Mucosa of rectum (tissue), 2 donors: ENCODE measurements around the gene STARD5.

ENCODE experiments used
- H3K27ac ChIP-seq, 2 donors: one replicate each; pipeline ENCODE4 v1.7.0; 2013; ENCODE audit warnings: inconsistent platforms in 2 of 2, low read depth in 2 of 2, low read length in 2 of 2
- H3K27me3 ChIP-seq, 2 donors: one replicate each; pipeline ENCODE4 v1.7.0; 2013; ENCODE audit warnings: low read length in 2 of 2; ENCODE audit not compliant: control insufficient read depth in 2 of 2, insufficient read depth in 2 of 2
- H3K36me3 ChIP-seq, 2 donors: one replicate each; pipeline ENCODE4 v1.7.0; 2013; ENCODE audit warnings: low read length in 2 of 2; ENCODE audit not compliant: control insufficient read depth in 2 of 2, insufficient read depth in 2 of 2
- H3K4me1 ChIP-seq, 2 donors: one replicate each; pipeline ENCODE4 v1.7.0; 2013; ENCODE audit warnings: low read length in 2 of 2, mild to moderate bottlenecking in 1 of 2; ENCODE audit not compliant: control insufficient read depth in 2 of 2, insufficient read depth in 2 of 2
- H3K4me3 ChIP-seq, 2 donors: one replicate each; pipeline ENCODE4 v1.7.0; 2013; ENCODE audit warnings: low read length in 2 of 2
- H3K9ac ChIP-seq, 2 donors: one replicate each; pipeline ENCODE4 v1.7.0; 2013; ENCODE audit warnings: low read length in 2 of 2, low read depth in 1 of 2, mild to moderate bottlenecking in 1 of 2
- H3K9me3 ChIP-seq, 2 donors: one replicate each; pipeline ENCODE4 v1.7.0; 2013; ENCODE audit warnings: low read length in 2 of 2; ENCODE audit not compliant: control insufficient read depth in 2 of 2
- donor health status: healthy.
- donor health status: Normal muscosa, but diverticular disease.

STARD5 gene

GRCh38 chr15:81323944-81324881 is at the start of gene STARD5:
Gene STARD5 (minus strand): TSS chr15:81324141. CDS start chr15:81324099, 42 bp downstream.
- no peaks in the 10 kb centered on the region for H3K27me3 ChIP-seq
- H3K27ac ChIP-seq, result peak within 1 kb of the TSS; percentile 68 to 69
- peak within 1 kb of the TSS; percentile 93 to 96 for H3K4me3 ChIP-seq
- H3K36me3 ChIP-seq, result peaks cover 13 to 15% of the 10 kb centered on the region in 2 donors
- peaks cover 10 to 13% of the 10 kb centered on the region in 2 donors for H3K4me1 ChIP-seq
- peak within 1 kb of the TSS; percentile 94 to 98 for H3K9ac ChIP-seq
- H3K9me3 ChIP-seq, result no peaks in the 10 kb centered on the region

DNA sequence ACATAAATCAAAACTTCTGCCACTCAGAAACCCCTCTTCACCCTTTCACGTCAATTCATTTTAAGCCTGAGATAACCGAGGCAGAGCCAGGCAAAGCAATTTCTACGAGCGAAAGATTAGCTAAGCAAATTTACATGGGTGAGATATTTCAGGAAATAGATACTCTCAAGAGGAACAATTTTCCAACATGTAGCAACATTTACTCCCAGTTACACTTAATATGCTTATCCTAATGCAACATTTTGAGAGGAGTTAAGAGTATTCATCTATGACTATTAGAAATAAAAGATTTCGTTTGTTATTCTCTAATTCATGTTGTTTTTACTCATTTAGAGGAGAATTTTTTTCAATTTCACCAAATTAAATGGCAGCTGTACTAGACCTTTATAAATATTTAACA is 49.2 kb upstream of the STARD5 start:
- Histone ChIP-seq H3K27ac (no peak overlapping the region), H3K4me1 (no peaks in the 10 kb centered on the region), H3K9ac (no peak overlapping the region), H3K9me3 (no peaks in the 10 kb centered on the region), H3K36me3 (no peaks in the 10 kb centered on the region), H3K27me3 (no peaks in the 10 kb centered on the region), H3K4me3 (no peak overlapping the region)

DNA sequence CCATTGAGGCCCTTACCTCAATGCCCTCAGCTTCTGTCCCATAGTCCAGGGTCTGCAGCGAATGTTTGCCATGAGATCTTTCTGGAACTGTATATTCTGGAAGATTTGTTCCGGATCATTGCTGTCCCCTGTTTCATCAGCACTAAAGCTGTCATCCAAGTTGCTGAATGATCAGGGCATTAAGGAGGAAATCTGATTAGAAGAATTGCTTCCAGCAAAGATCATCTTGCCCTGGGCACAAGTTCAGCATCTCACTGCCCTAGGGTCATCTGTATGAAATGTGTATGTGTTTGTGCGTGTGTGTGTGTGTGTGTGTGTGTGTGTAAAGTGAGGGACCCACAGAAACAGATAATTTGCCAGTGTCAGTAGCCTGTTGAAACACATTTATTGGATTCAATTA is 48.6 kb upstream of the STARD5 start:
- Histone ChIP-seq H3K4me1 (no peaks in the 10 kb centered on the region), H3K9me3 (no peaks in the 10 kb centered on the region), H3K36me3 (no peaks in the 10 kb centered on the region), H3K4me3 (no peak overlapping the region), H3K9ac (no peak overlapping the region), H3K27me3 (no peaks in the 10 kb centered on the region), H3K27ac (no peak overlapping the region)

GRCh38 chr15:81363718-81364500 is 40.0 kb upstream of the STARD5 start:
- H3K9ac ChIP-seq, result no peak overlapping the region
- H3K4me1 ChIP-seq, result peaks cover 0 to 2% of the 10 kb centered on the region in 2 donors
- no peaks in the 10 kb centered on the region for H3K36me3 ChIP-seq
- H3K27me3 ChIP-seq, result no peaks in the 10 kb centered on the region
- H3K9me3 ChIP-seq, result no peaks in the 10 kb centered on the region
- H3K4me3 ChIP-seq, result no peak overlapping the region
- no peak overlapping the region for H3K27ac ChIP-seq

DNA sequence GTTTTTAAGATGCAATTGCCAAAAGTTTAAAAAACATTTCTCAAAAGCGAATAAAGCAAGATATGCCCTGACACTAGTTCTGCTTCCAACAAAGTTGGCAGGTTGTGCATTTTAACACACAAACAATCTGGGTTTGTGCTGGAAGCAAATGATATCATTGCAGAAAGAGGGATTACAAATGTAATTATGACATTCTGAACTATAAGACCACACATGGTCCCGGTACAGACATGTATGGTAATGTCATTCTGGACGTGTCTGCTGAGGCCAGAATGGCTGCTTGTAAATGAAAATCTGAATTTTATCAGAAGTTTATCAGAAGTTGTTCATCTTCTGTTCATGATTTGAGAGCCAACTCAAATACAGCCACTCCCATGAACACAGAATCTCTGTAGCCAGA is 39.3 kb upstream of the STARD5 start:
- H3K4me1 ChIP-seq, result peaks cover 0 to 2% of the 10 kb centered on the region in 2 donors

DNA sequence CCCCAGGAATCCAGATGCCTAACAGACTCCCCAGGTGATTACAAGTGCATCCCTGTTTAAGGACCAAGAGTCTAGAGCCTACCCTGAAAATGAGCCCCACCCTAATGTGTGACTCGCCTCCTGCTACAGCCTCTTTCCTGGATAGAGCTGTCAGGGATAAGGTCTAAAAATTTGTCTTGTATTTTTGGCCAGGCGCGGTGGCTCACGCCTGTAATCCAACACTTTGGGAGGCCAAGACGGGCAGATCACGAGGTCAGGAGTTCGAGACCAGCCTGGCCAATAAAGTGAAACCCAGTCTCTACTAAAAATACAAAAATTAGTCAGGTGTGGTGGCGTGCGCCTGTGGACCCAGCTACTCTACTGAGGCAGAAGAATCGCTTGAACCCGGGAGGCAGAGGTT is 38.8 kb upstream of the STARD5 start:
- Histone ChIP-seq H3K9ac (no peak overlapping the region), H3K36me3 (no peaks in the 10 kb centered on the region), H3K4me1 (peaks cover 0 to 2% of the 10 kb centered on the region in 2 donors), H3K4me3 (no peak overlapping the region), H3K9me3 (no peaks in the 10 kb centered on the region), H3K27me3 (no peaks in the 10 kb centered on the region), H3K27ac (no peak overlapping the region)

More for the DNA sequence above, 39.3 kb upstream of the STARD5 start:
- Histone ChIP-seq H3K9me3 (no peaks in the 10 kb centered on the region), H3K4me3 (no peak overlapping the region), H3K27ac (no peak overlapping the region), H3K9ac (no peak overlapping the region), H3K27me3 (no peaks in the 10 kb centered on the region), H3K36me3 (no peaks in the 10 kb centered on the region)

GRCh38 chr15:81361891-81362290 is 38.0 kb upstream of the STARD5 start:
- H3K27ac ChIP-seq, result no peak overlapping the region
- no peak overlapping the region for H3K4me3 ChIP-seq
- H3K4me1 ChIP-seq, result peaks cover 0 to 2% of the 10 kb centered on the region in 2 donors
- H3K27me3 ChIP-seq, result no peaks in the 10 kb centered on the region
- H3K36me3 ChIP-seq, result no peaks in the 10 kb centered on the region
- no peak overlapping the region for H3K9ac ChIP-seq
- no peaks in the 10 kb centered on the region for H3K9me3 ChIP-seq

- Histone ChIP-seq H3K36me3 (no peaks in the 10 kb centered on the region), H3K27ac (no peak overlapping the region), H3K4me1 (peaks cover 0 to 2% of the 10 kb centered on the region in 2 donors)
Observed at GRCh38 chr15:81360491-81360890, 36.5 kb upstream of the STARD5 start.

GRCh38 chr15:81358248-81358647 is 34.3 kb upstream of the STARD5 start:
- Histone ChIP-seq H3K27me3 (no peaks in the 10 kb centered on the region), H3K9ac (no peak overlapping the region), H3K4me1 (no peaks in the 10 kb centered on the region)

More at GRCh38 chr15:81360491-81360890, 36.5 kb upstream of the STARD5 start:
- Histone ChIP-seq H3K9me3 (no peaks in the 10 kb centered on the region), H3K4me3 (no peak overlapping the region), H3K9ac (no peak overlapping the region), H3K27me3 (no peaks in the 10 kb centered on the region)

DNA sequence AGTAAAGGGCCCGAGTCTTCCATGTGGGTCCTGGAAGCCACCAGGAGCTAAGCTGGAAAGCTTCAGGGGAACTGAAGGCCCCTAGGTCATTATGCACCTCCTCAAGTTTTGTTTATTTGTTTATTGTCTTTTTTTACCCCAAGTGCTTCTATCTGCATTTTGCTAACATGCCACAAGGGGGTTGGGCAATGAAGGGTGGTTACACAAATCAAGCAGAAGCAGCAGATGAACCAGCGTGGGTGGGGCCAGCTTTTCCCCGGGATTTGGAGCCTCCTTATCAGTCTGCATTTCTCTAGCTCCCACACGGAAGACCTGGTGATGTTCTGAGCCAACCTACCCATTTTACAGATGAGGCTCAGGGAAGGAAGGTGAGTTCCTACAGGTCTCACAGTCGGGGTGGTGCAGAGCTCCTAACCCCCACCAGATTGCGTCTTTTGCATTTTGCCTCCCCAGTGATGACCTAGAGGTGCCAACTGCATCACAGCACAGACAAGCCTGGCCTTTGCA is 33.3 kb upstream of the STARD5 start:
- Histone ChIP-seq H3K4me3 (no peak overlapping the region), H3K9me3 (no peaks in the 10 kb centered on the region), H3K27ac (no peak overlapping the region), H3K27me3 (no peaks in the 10 kb centered on the region), H3K36me3 (no peaks in the 10 kb centered on the region), H3K9ac (no peak overlapping the region), H3K4me1 (no peaks in the 10 kb centered on the region)

More at GRCh38 chr15:81358248-81358647, 34.3 kb upstream of the STARD5 start:
- H3K36me3 ChIP-seq, result no peaks in the 10 kb centered on the region
- H3K4me3 ChIP-seq, result no peak overlapping the region
- H3K9me3 ChIP-seq, result no peaks in the 10 kb centered on the region
- H3K27ac ChIP-seq, result no peak overlapping the region
